Left renal cortex interstitium (tissue), 4 donors: ENCODE measurements around the gene JTB. TPM values are rescaled to one million over a fixed set of nuclear protein-coding genes. Genes with fewer than 3 reads are reported as not detected.
"Not testable (repeated sequence)": the region's sequence is repeated elsewhere in the genome, so short reads cannot be mapped to it uniquely, and the experiment has no call there.

ENCODE experiments used
- DNase-seq, 4 donors: peaks; one replicate each; pipeline ENCODE4 v3.0.0-alpha.2; 2013; ENCODE audit warnings: low read depth in 4 of 4, low spot score in 2 of 4, missing footprints in 1 of 4
- polyA plus RNA-seq, 4 donors: library from polyadenylated mRNA; unstranded; fragments of 120-200 nt; gene quantifications; one replicate each; pipeline ENCODE4 v1.2.1, GENCODE V29; 2013; ENCODE audit not compliant: insufficient read length in 4 of 4

JTB gene
- polyA plus RNA-seq, result 100 to 1,000 TPM in 3 of 4 donors, 10 to 100 TPM in 1; 97.2 to 126 (median 107) TPM

DNA sequence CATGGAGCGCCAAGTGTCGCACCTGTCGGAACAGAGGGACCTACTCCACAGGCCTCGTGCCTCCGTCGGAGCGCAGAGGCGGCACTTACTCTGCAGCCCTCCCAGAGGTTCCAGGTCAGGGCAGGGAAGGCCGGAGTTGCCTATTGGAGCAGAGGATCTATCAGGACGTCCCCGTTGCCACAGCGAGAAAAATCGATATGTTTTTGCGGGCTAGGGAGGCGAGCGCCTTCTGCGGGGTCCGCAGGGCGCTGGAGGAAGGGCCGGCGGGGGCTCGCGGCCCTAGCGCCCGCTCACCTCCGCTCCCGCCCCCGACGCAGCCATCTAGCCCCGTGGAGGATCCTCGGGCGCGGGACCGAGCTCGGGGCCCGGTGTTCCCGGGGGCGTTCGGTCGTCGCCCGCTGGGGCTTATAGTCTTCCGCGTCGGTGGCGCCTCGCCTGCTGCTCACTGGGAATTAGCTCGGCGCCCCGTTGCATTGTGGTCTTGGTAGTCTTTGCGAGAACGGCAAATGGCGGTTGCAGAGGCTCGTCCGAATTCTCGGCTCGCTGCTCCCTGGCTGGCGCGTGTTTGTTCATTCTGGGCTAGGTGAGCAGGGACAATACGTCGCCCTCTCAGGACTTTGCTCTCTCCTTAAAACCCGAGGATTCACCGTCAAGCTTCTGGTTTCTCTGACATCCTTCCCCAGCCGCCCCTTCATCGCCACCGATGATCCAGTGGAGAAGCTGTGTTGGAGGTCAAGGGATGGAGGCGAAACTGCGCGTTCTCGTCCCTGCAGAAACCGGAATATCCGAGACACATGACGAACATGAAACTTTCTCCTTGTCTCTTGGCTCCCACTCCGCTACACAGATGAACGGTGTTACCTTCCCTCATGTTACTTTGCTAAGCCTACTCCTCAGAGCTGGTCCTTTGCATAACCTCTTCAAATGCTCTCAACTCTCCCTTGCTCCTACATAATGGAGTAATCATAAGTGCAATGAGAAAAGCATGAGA lies at the start of gene JTB:
Gene JTB (minus strand): TSS at position 425 of the 991 bp plus-strand sequence. CDS start 422 bp downstream, at position 3.
- peak in 1 of 4 donors; percentile 84 for DNase-seq

DNA sequence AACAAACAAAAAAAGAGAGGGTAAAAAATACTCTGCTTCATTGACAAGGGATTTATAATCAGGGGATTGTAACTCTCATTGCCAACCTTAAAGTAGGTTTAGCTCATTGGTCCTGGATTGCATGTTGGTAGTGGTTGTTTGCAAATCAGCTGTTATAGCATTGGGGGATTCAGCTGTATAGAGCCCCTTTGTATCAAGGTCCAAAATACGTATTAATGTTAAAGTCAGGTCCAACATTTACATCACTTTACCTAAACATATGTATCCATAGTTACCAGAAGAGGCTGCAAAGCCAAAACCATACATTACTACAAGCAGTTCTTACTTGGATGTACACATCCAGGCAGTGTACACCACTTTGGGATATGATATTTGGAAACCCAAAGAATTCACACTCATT lies 42.5 kb upstream of the JTB start:
- DNase-seq, result no peak

DNA sequence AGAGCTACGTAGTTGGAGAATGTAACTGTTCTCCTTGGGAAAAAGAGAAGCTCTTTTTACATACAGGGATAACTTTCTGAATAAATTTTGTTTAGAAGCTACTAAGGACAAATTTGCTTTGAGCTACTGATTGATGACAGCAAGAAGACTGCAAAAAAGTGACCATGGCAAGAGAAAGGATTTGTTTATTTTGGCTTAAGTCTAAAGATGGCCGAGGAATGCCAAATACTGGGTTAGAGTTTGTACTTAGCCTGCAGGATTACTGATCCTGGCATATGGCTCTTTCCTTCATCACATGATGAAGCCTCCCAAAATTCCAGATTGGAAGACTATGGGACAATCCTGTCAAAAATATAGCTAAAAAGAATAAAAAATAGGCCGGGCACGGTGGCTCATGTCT lies 41.8 kb upstream of the JTB start:
- DNase-seq, result no peak

DNA sequence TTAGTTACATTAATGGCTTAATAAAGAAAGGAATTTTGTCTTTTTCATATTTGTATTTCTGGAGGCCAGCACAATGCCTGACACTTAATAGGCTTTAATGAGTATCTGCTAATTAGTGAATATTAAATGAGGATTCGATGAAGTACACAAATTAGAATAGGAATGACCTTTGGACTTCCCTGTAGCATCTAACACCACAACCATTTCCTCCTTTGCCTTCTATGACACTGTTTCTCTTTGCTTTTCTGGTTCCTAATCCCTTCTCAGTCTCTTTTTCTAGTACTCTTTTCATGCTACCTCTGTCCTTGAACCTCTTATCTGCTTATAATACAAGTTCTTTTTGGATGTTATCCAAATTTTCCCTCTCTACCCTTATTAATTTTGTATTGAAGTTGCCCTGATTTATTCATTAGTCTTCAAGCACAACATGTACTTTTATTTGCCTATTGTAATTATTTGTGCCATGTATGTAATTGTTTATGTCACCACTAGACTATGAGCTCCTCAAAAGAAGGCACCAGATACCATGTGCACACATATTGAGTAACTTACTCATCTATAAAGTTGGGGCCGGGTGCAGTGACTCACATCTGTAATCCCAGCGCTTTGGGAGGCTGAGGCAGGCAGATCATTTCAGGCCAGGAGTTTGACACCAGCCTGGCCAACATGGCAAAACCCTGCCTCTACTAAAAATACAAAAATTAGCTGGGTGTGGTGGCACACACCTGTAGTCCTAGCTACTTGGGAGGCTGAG lies 36.9 kb upstream of the JTB start:
- DNase-seq, result no peak

DNA sequence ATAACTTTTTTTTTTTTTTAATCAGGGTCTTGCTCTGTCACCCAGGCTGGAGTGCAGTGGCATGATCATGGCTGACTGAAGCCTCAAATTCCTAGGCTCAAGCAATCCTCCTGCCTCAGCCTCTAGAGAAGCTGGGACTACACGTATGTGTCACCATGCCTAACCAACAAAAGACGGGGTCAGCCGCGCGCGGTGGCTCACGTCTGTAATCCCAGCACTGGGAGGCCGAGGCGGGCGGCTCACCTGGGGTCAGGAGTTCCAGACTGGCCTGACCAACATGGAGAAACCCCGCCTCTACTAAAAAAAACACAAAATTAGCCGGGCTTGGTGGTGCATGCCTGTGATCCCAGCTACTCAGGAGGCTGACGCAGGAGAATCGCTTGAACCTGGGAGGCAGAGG lies 35.1 kb upstream of the JTB start:
- not testable (repeated sequence) for DNase-seq

DNA sequence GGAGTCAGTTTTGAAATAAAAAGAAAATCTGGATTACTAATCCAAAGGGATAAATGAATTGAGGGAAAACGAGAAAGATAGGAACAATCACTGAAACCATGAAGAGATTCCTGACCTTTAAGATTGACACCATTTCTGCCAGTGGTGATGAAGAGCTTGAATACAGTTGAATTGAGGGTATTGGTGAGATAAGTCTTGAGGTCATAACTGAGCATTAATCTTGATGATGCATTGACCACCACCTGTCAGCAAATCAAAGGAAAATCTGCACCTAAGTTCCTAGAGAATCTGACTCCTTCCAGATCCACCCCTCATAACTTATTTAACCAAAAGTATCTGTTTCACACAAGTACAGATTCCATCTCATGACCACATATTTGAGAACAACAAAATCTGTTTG lies 34.7 kb upstream of the JTB start:
- DNase-seq, result no peak

DNA sequence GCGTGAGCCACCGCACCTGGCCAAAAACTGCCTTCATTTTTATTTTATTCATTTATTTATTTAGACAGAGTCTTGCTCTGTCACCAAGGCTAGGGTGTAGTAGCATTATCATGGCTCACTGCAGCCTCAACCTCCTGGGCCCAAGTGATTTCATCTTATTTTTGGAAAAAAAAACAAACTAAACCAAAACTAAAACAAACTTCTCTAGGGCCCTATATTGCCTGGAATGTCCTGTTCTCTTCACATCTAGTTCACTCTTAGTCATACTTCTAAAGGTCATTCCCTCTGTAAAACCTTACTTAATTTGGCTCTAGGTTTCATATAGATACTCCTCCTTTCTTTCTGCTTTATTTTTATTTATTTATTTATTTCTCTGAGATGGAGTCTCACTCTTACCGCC lies 28.7 kb upstream of the JTB start:
- no peak for DNase-seq

DNA sequence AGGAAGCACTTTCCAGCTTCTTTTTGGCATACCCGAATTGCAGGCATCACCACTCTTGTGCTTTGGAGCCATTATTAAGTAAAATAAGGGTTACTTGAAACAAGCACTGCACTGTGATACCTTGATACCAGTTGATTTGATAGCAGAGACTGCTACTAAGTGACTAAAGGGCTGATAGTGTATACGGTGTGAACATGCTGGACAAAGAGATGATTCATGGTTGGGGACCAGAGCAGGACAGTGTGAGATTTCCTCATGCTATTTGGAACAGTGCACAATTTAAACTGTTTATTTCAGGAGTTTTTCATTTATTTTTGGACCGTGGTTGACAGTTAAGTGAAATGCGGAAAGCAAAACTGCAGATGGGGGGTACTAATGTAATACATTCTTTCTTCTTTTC lies 22.9 kb upstream of the JTB start:
- DNase-seq, result no peak

DNA sequence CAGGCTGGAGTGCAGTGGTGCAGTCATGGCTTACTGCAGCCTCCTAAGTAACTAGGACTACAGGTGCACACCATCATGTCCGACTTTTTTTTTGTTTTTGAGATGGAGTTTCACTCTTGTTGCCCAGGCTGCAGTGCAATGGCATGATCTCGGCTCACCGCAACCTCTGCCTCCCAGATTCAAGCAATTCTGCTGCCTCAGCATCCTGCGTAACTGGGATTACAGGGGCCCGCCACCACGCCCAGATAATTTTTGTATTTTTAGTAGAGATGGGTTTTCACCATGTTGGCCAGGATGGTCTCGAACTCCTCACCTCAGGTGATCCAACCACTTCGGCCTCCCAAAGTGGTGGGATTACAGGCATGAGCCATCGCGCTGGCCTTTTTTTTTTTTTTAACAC lies 19.4 kb upstream of the JTB start:
- not testable (repeated sequence) for DNase-seq

DNA sequence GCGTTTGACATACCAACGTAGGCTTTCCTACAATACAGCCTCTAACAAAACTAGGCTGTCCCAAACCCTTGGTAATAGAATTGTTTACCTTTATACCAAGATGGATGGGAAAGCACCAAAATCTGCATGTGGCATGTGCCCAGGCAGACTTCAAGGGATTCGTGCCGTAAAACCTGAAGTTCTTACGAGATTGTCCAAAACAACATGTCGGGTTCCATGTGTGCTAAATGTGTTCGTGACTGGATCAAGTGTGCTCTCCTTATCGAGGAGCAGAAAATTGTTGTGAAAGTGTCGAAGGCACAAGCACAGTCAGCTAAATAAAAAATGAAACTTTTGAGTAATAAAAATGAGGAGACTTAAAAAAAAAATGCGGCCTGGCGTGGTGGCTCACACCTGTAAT lies 18.2 kb upstream of the JTB start:
- no peak for DNase-seq

DNA sequence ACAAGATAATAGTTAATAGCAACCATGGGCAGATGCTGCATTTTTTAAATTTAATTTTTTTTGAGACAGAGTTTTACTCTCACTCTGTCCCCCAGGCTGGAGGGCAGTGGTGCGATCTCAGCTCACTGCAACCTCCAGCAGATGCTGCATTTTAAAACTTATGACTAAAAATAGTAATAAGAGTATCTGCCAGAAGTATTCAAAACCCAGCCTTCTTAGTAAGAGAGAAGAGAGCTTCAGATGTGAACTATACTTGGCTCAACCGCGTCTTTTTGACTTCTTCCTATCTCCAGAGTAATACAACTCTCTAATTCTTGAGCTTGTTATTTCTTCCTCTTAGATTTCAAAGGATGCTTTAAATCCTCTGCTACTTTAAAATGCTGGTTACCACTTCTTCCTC lies 17.7 kb upstream of the JTB start:
- no peak for DNase-seq

DNA sequence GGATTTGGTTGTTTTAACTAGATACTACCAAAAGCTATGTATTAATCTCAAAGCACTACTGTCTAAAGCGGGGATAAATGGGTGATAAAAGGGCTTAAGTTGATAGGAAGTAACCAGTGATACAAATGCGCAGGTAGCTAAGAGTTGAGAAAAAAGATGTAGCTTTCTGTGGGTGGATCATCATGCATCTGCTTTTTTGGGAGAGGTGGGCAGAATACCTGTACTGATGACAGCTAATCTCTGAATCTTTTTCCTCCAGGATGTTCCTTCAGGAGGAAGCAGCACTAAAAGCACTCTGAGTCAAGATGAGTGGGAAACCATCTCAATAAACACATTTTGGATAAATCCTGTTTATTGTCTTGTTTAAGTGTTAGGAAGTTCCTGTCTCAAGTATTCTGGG lies 14.3 kb upstream of the JTB start:
- no peak for DNase-seq

DNA sequence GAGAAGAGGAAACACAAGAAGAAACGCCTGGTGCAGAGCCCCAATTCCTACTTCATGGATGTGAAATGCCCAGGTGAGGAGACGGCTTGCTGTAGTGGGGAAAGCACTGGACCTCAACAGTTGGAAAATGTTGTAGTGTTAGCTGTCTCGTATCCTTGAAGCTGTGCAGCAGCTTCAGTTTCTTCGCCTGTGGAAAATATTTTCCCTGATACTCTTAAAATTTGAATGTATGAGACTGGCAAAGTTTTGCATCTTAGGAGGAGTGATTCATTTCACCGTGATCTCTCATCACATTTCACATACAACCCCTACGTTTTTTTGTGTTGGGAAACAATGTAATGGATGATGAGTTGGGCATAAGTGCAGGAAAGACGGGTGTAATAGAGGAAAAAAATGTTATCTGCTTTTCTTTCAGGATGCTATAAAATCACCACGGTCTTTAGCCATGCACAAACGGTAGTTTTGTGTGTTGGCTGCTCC lies 13.7 kb upstream of the JTB start:
- no peak for DNase-seq

DNA sequence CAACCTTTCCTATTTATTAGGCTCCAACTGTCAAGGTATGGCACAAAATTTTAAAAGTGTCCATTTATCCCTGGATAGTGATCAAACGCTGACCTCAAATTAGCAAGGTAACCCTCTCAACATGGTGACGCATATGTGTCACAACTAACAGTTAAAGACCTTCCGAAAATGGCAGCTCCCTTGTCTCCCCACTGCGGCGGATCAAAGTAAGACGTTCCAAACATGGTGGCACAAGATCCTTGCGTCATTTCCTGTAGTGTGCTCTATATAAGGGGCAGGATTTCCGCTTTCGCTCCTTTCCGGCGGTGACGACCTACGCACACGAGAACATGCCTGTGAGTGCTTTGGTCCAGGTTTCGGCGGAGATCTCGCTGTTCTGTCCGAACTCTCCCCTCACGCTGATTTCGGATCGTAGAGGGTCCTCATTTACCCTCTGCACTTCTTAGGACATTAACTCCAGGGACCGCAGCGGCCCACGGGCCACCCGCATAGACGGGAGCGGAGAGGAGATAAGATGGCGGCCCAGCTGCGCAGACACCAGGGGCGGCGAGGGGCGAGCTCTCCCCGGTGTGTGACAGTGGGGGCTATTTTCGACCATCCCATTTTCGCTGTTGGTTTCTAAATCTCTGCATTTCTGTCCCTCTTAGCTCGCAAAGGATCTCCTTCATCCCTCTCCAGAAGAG lies 13.1 kb upstream of the JTB start, which contains the start of gene RPS27:
Gene RPS27 (plus strand): TSS at position 295 of the 683 bp plus-strand sequence. CDS start 35 bp downstream, at position 330.
- DNase-seq, result peak; percentile 93 to 98 (median 96)

DNA sequence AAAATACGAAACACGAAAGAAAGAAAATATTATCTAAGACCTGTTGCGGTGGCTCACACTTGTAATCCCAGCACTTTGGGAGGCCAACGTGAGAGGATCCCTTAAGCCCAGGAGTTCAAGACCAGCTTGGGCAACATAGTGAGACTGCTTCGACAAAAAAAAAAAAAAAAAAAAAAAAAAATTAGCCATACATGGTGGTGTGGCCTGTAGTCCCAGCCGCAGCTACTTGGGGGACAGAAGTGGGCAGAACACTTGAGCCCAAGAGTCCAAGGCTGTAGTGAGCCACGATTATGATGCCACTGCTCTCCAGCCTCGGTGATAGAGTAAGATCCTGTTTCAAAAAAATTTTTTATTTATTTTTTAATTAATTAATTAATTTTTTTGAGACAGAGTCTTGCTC lies 10.1 kb upstream of the JTB start:
- no peak for DNase-seq

DNA sequence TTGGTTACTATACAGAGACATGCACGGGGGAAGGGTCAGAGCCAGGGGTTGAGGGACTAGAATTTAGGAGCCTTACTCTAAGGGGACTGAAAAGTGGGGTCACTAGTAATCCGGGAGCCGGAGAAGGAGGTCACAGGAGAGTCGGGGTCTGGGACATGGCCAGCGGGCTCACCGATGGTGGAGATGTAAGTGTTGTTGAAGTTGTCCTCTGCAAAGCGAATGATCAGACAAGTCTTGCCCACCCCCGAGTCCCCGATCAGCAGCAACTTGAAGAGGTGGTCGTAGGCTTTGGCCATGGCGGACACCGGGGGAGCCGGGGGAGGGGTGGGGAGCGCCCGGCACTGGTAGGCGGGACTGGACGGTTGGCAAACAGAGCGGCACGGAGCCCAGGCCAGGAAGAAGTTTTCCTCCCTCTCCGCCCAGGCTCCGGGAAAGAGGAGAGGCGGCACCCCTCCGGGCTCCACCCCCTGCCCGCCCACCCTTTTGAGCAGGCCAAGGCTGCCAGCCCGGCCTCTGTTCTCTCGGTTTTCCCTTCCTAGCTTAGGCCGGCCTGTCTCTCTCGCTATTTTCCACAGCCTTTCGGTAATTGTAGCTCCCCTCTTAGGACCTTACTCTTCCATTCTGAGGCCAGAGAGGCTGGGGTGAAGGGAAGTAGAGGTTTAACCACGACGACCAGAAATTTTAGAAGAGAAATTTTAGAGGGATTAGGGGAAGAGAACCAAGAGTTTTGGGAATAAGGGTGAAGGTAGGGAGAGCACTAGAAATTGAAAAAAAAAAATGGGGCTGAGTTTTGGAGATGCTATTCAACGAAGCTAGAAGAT lies 8.7 kb upstream of the JTB start, which contains the start of gene RAB13:
Gene RAB13 (minus strand): TSS at position 399 of the 821 bp plus-strand sequence. CDS start 103 bp downstream, at position 296.
- peak in 1 of 4 donors; percentile 74 for DNase-seq

DNA sequence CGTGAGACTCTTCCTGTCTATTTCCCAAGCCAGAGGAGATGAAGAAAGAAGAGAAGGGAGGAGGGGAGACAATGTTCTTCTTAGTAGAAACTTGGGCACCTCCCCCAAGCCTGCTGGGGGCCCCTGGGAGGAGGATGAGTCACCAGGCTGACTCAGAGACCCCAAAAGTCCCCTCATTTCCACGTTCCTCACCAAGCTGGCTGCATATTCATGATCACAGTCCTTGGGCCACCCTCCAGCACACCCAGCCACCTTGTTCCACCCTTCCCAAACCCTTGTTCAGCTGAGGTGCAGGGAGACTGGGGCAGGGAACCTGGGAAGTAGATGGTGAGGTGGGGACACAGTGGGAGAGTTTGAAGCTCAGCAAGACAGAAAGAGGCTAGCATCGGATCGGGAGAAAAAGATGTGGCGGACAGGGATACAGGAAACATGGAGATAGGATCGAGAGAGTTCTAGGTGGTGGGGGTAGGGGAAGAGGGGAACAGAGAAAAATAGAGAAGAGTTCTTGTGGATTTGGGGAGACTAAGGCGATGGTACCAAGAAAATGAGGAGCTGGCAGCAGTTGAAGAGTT lies 8.0 kb upstream of the JTB start:
- no peak for DNase-seq

DNA sequence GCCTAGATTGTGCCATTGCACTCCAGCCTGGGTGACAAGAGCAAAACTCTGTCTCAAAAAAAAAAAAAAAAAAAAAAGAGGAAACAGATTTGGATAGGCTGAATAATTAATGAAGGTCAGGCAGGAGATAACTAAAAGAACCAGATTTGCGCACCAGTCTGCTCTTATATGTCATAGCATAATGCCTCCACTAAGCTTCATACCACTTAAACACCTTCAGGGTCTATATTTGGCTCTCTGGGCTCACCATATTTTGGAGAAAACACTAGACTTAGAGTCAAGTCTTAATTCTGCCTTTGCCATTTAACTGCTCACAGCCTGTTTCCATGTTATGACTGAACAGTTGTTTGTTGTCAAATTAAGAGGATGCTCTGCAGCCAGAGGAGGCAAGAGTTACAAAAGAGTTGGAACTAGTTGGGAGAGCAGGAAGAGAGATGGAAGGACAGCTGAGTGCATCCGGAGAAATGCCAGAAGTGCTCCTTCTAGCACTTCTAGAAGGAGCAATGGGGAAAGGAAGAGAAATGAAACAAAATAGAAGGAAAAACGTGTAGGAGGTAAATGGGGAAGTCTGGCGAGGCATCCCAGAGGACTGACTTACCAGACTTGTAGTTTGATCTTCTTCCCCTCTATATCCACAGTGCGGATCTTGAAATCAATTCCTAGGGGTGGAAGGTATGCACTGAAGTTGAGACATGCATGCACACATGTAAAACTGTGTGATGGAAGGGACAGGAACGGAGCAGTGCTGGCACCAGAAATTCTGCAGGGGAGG lies 6.8 kb upstream of the JTB start:
- no peak for DNase-seq

DNA sequence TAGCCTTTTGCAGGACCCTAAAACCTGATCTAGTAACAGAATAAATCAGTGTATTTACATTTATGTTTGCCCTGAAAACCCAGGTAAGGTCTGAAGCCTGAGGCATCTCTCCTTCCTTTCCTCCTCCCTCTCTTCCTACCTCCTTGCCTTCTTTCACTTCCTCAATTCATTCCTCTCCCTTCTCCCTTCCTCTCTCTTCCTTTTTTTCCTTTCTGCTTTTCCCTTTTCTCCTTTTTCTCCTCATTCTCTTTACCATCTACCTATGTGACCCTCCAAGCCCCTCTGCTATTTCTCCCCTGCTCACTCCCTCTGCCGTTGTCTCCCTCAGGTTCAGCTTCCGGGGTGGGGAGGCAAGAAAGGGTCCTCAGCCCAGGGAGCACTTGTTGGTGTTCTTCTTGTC lies 4.3 kb upstream of the JTB start:
- not testable (repeated sequence) for DNase-seq
